ENCODE results near the gene NFKBIA.

Gene NFKBIA

DNA sequence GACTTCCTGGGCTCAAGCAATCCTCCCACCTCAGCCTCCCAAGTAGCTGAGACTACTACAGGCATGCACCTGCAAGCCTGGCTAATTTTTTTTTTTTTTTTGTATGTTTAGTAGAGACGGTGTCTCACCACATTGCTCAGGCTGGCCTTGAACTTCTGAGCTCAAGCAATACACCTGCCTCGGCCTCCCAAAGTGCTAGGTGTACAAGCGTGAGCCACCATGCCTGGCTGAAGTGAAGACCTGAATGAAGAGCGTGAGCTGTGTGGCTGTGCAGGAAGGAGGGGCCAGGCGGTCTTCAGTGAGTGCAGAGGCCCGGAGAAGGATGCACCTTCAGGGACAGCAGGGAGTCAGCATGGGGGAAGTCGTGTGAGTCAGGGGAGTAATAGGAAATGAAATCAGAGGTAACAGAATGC lies 14.9 kb upstream of the NFKBIA start:
- no peaks in the 10 kb centered on the region for H3K9me2 ChIP-seq (ENCODE audit: low read depth, low read length)
- no peaks in the 10 kb centered on the region for H3K9me3 ChIP-seq (ENCODE audit: low read length)

DNA sequence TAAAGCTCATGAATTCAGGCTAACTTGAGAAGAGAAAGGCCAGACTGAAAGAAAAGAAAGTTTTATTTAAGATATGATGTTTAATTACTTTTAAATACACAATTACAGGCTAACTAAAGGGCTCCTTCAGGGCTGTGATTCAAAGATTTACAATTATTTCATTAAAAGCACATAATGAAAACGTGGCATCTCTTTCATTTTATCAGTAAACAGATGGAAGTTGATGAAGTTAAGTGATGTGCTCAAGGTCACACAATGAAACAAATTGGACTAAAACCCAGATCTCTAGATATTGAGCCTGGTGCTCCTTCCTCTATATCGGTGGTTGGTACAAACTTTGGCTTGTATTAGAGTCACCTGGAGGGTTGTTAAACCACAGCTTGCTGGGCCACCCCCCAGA lies 13.5 kb upstream of the NFKBIA start:
- H3K27ac ChIP-seq (ENCODE audit: low read depth, low read length, poor library complexity, severe bottlenecking): no peak overlapping the region
- H3K79me2 ChIP-seq (ENCODE audit: insufficient read depth, low read length): no peaks in the 10 kb centered on the region
- H3K27me3 ChIP-seq (ENCODE audit: insufficient read depth, low read length): no peaks in the 10 kb centered on the region
- H3K9me2 ChIP-seq (ENCODE audit: low read depth, low read length): no peaks in the 10 kb centered on the region
- TF ChIP-seq CTCF (IDR thresholded peaks at IDR 0.05; ENCODE audit: low read length) (no peak), EZH2 (IDR thresholded peaks at IDR 0.05; ENCODE audit: borderline replicate concordance, low read length) (no peak)
- H4K20me1 ChIP-seq (ENCODE audit: insufficient read depth, low read length): no peaks in the 10 kb centered on the region
- H3K4me2 ChIP-seq (ENCODE audit: low read length): no peak overlapping the region
- H3F3A ChIP-seq (ENCODE audit: insufficient read depth, low read length): no peaks in the 10 kb centered on the region
- H3K4me3 ChIP-seq (ENCODE audit: low read depth, low read length, poor library complexity, severe bottlenecking): no peak overlapping the region
- H2AFZ ChIP-seq (ENCODE audit: low read length): no peak overlapping the region
- peaks cover 6% of the 10 kb centered on the region for H3K4me1 ChIP-seq (ENCODE audit: insufficient read depth, low read length, severe bottlenecking)
- H3K36me3 ChIP-seq (ENCODE audit: insufficient read depth, low read length): no peaks in the 10 kb centered on the region
- no peaks in the 10 kb centered on the region for H3K9me3 ChIP-seq (ENCODE audit: low read length)
- H3K9ac ChIP-seq (ENCODE audit: low read length): no peak overlapping the region

More for the DNA sequence above, 14.9 kb upstream of the NFKBIA start:
- H4K20me1 ChIP-seq (ENCODE audit: insufficient read depth, low read length): no peaks in the 10 kb centered on the region
- H3K36me3 ChIP-seq (ENCODE audit: insufficient read depth, low read length): no peaks in the 10 kb centered on the region
- H3K79me2 ChIP-seq (ENCODE audit: insufficient read depth, low read length): no peaks in the 10 kb centered on the region
- H3K4me3 ChIP-seq (ENCODE audit: low read depth, low read length, poor library complexity, severe bottlenecking): no peak overlapping the region
- no peak overlapping the region for H2AFZ ChIP-seq (ENCODE audit: low read length)
- H3K4me2 ChIP-seq (ENCODE audit: low read length): no peak overlapping the region
- peaks cover 6% of the 10 kb centered on the region for H3K4me1 ChIP-seq (ENCODE audit: insufficient read depth, low read length, severe bottlenecking)
- H3K9ac ChIP-seq (ENCODE audit: low read length): no peak overlapping the region
- no peaks in the 10 kb centered on the region for H3F3A ChIP-seq (ENCODE audit: insufficient read depth, low read length)
- TF ChIP-seq EZH2 (IDR thresholded peaks at IDR 0.05; ENCODE audit: borderline replicate concordance, low read length) (no peak), CTCF (IDR thresholded peaks at IDR 0.05; ENCODE audit: low read length) (no peak)
- no peak overlapping the region for H3K27ac ChIP-seq (ENCODE audit: low read depth, low read length, poor library complexity, severe bottlenecking)
- no peaks in the 10 kb centered on the region for H3K27me3 ChIP-seq (ENCODE audit: insufficient read depth, low read length)

DNA sequence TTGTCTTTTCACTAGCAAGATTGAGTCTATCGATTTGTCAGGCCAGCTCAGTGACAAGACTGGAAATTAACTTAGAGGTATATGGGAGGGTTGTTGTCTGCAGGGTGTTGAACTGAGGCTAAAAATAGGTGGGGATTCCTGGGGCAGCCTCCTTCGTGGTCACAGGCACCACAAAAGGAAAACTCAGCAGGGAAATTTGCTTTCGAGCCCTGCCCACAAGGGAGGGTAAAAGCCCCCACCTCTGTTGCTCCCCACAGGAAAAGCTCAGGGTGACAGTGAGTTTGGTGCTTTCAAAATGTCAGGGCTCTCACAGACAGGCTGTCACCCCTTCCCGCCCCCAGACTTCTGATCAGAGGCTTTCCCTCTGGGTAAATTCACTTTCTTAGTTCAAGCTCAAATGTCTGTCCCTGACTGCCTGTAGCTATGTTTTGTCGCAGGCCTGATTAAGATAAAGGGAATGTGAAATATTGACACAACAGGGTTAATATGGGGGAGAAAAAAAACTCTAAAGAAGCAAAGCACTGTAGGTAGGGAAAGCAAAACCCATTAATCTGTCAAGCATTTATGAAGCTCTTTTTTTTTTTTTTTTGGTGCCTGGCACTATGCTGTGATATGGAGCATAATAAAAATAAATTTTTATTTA lies 11.7 kb upstream of the NFKBIA start:
- no peaks in the 10 kb centered on the region for H3K27me3 ChIP-seq (ENCODE audit: insufficient read depth, low read length)
- no peak overlapping the region for H3K27ac ChIP-seq (ENCODE audit: low read depth, low read length, poor library complexity, severe bottlenecking)
- H2AFZ ChIP-seq (ENCODE audit: low read length): no peak overlapping the region
- no peaks in the 10 kb centered on the region for H3F3A ChIP-seq (ENCODE audit: insufficient read depth, low read length)
- no peak overlapping the region for H3K4me2 ChIP-seq (ENCODE audit: low read length)
- peaks cover 6% of the 10 kb centered on the region for H3K4me1 ChIP-seq (ENCODE audit: insufficient read depth, low read length, severe bottlenecking)
- no peak for TF ChIP-seq CTCF (IDR thresholded peaks at IDR 0.05; ENCODE audit: low read length)
- TF ChIP-seq EZH2 (IDR thresholded peaks at IDR 0.05; ENCODE audit: borderline replicate concordance, low read length): no peak
- no peaks in the 10 kb centered on the region for H4K20me1 ChIP-seq (ENCODE audit: insufficient read depth, low read length)
- H3K79me2 ChIP-seq (ENCODE audit: insufficient read depth, low read length): no peaks in the 10 kb centered on the region
- H3K9ac ChIP-seq (ENCODE audit: low read length): no peak overlapping the region
- H3K9me2 ChIP-seq (ENCODE audit: low read depth, low read length): no peaks in the 10 kb centered on the region
- H3K4me3 ChIP-seq (ENCODE audit: low read depth, low read length, poor library complexity, severe bottlenecking): no peak overlapping the region
- no peaks in the 10 kb centered on the region for H3K9me3 ChIP-seq (ENCODE audit: low read length)
- no peaks in the 10 kb centered on the region for H3K36me3 ChIP-seq (ENCODE audit: insufficient read depth, low read length)

Measured in OCI-LY1 (cell line).